ENCODE results near the gene CCDC106.

The CCDC106 gene

GRCh38 chr19:55670280-55671053 lies 22.5 kb downstream of the CCDC106 start:
- no peak for FAIRE-seq

DNA sequence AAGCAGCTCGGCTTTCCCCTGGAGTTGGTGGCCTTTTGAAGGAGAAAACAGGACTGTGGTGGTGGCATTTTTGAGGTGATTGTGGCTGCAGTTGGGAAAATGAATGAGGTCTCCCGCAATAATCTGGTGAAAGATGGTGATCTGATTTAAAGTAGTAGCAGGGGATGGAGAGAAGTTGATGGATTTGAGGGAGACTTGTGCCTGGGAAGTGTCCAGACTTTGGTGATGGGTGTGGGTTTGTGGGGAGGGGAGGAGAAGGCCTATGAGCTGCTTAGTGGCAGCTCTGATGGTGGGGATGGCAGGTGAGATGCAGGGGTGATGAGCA lies 23.0 kb downstream of the CCDC106 start:
- FAIRE-seq = no peak

GRCh38 chr19:55672418-55672817 lies 24.4 kb downstream of the CCDC106 start:
- FAIRE-seq = no peak

GRCh38 chr19:55673465-55673864 lies 25.5 kb downstream of the CCDC106 start:
- no peak for FAIRE-seq

GRCh38 chr19:55673889-55674288 lies 25.9 kb downstream of the CCDC106 start:
- FAIRE-seq = no peak

DNA sequence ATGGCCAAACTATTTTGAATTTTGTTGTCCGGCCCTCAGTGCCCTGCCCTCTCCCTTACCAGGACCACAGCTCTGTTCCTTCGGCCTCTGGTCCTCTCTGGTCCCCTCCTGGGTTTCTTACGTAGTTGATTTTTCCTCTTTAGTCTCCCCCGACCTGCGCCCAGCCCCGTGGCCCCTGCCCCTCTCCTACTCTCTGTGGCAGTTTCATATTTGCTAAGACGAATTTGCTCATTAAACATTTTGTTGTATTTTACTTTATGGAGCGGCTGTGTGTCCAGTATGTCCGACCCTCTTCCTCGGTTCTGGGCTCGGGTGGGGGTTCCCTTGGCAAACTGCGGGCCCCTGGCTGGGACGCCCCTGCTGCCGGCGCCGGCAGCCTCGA lies 26.4 kb downstream of the CCDC106 start:
- FAIRE-seq = no peak

- no peak for FAIRE-seq
These were observed 27.0 kb downstream of the CCDC106 start, which contains the start of gene EPN1 for GRCh38 chr19:55674841-55675660. EPN1 (plus strand) TSS chr19:55675226; CDS start chr19:55678628, 3,402 bp downstream.

- no peak for FAIRE-seq
These were observed 27.8 kb downstream of the CCDC106 start for GRCh38 chr19:55675661-55676354.

DNA sequence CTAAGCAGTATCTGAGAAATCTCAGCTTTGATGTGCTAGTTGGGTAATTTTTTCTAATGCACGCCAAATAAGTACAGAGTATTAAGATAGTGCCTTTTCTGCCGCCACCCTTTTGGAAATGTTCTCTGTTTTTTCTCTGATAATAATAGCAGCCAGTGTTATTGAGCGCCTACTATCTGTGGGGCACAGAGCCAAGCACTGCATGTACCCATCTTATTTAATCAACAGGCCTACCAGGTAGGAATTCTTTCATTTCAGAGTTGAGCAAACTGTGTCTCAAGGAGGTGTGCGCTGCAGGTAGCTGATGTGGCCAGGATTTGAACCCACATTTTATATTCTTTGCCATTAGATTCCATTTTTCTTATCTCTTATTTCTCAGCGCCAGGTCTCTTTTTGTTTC lies 28.4 kb downstream of the CCDC106 start:
- no peak for FAIRE-seq

DNA sequence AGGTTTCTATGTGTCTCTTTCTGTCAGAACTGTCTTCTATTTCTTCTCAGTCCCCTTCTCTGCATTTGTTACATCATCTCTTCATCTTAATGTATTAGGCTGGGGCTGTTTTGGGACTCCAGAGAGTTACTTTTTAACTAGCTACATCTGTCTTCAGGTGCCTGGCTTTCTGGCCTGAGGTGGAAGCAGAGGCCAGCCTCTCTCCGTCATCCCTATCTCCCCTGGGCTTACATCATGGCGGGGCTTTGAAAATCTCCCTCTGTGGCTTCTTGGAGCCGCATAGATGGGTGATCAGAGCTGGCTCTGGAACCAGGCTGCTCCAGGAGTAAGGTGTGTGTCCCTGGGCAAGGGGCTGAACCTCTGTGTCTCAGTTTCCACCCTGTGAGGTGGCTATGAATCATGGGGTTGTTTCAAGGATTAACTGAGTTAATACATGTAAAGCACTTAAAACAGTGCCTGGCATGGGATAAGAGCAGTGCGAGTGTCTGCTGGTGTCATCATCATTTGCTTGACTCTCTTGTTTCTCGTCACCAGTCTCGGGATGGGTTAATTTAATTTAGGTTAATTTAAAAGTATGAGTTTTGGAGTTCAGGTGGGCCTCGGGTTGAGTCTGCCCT lies 29.0 kb downstream of the CCDC106 start:
- no peak for FAIRE-seq

- no peak for FAIRE-seq
These were observed 29.6 kb downstream of the CCDC106 start for GRCh38 chr19:55677572-55678028.

GRCh38 chr19:55678121-55678671 lies 30.2 kb downstream of the CCDC106 start:
- FAIRE-seq = no peak

DNA sequence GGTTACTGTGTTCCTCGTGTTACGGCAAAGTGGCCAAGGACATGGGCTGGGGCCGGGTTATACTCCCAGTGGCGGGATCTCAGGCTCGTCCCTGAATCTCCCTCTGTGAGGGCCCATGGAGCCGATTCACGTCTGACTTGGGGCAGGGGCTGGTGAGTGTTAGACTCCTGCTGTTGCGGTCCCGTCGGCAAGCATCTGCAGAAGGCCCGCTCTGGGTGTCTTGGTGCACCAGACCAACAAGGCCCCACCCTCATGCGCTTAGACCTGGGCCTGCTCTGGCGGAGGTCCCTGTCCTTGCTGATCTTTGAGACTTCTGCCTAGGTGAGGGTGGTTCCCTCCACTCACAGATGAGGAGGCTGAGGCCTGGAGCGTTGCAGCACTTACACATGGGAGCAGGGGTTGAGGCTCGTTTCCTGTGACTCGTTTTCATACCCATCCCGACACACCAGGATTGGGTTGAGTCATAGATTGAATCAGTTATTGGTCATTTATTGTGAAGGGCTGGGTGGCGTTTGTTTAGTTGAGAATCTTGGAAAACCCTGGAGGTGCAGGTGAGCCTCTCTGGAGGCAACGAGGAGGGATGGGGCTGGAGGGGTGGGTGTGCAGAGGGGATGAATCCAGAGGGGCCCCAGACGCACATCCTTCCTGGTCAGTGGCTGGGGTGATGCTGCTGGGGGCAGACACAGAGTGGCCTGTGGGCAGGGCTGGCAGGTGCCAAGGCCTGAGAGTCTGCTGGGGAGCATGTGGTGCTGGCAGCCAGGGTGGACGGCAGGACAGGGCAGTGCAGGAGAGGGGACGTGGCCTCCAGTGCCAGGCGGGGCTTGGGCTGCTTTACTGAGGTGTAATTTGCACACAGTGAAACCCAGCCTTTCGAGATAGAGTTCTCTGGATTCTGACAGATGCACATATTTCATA lies 31.6 kb downstream of the CCDC106 start:
- FAIRE-seq = no peak

DNA sequence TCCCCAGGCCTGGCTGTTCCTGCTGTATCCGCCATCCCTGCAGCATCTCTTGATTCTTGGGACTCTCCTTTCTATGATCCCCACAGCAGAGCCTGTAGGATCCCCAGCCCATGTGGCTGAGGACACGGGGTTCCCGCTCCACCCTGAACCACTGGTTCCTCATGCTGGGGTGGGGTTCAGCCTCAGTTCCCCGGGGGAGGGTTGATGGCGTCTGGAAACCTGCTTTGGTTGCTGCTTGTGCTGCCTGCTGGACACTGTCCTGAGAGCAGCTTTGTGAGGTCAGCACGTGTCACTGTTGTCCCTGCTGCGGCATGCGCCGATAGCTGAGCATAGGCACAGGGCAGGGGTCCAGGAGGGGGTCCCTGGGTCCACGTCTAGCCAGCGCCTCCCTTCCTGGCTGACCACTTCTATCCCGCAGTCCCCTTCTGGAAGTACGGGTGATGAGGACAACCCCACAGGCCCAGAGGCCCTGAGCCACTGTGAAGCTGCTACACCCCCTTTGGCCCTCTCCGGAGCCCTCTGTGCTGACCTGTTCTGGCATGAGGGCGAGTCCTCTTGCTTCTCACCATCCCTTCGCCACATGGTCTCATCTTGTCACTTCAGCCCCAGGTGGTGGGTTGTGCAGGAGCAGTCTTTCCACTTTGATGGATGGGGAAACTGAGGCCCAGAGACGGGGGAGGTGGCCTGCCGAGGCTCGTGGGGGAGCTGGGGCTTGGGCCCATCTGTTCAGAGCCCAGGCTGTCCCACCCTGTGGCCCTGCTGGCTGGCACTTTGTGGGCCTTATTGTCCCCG lies 32.5 kb downstream of the CCDC106 start:
- FAIRE-seq = no peak

DNA sequence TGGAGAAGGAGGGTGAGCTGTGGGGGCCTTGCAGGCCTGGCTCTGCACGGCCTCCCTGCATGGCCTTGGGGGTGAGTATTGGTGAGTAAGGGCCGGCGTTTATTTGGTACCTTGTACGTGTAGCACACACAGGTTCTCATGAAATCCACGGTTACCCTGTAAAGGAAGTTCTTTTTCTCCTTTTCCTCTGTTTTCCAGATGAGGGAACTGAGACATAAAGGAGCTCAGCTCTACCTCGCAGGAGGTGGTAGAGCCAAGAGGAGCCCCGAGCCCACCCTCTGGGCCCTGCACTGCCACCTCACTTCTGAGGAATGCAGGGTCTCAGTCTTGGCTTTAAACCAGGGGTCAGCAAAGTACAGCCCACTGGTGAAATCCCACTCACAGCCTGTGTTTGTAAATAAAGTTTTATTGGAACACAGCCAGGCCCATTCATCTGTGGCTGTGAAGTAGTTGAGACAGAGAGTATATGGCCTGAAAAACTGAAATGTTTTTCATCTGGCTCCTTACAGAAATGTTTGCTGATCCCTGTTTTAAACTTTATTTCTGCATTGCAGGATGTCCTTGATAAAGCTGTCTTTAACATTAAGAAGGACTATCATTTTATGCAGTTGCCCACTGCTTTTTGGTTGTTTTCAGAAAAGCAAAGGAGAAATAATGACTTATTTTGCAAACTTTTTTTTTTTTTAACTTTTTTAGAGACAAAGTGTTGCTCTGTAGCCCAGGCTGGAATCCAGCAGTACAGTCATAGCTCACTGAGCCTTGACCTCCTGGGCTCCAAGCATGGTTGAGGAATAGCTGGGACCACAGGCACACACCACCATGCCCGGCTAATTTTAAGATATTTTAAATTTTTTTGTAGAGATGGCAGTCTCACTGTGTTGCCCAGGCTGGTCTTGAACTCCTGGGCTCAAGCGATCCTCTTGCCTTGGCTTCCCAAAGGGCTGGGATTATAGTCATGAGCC lies 33.4 kb downstream of the CCDC106 start:
- no peak for FAIRE-seq

GRCh38 chr19:55683449-55684261 lies 35.6 kb downstream of the CCDC106 start:
- no peak for FAIRE-seq

GRCh38 chr19:55684946-55685681 lies 37.1 kb downstream of the CCDC106 start:
- no peak for FAIRE-seq

- no peak for FAIRE-seq
These were observed 37.8 kb downstream of the CCDC106 start for GRCh38 chr19:55685776-55686175.

All from colon (tissue), 2 donors.